Measurements from ENCODE around the gene LRRC28.
A peak's percentile ranks its signal among the peaks of the same experiment; 100 is the strongest.
"Not testable (repeated sequence)": the region's sequence is repeated elsewhere in the genome, so short reads cannot be mapped to it uniquely, and the experiment has no call there.

The LRRC28 gene

DNA sequence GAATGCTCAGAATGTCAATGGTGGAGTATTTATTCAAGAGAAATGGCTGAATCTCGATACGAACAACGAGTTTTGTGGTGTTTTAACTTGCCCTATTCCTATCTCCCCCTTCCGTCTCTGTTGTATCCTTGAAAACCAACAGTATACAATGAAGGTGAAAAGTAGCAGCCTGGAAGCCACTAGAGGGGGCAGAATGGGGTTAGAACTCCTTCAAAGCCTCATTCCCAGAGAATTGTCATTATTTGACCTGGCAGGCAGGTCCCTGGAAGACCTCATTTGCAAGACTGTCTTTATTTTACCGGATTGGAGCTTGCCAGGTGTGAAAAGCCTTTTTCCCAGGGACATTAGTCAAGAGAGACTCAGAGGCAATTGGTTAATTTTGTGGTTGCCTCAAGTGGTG, 139.4 kb downstream of the LRRC28 start:
- H3K27ac Mint-ChIP-seq, result no peak overlapping the region
- peaks cover 33% of the 10 kb centered on the region for H3K36me3 Mint-ChIP-seq (ENCODE audit: low read depth)
- H3K4me1 Mint-ChIP-seq, result peaks cover 8% of the 10 kb centered on the region
- H3K27me3 Mint-ChIP-seq (ENCODE audit: low read depth, poor library complexity), result peaks cover 4% of the 10 kb centered on the region
- no peak for TF ChIP-seq CTCF (IDR thresholded peaks at IDR 0.05)
- no peak for DNase-seq
- no peak overlapping the region for H3K4me3 Mint-ChIP-seq
- H3K9me3 Mint-ChIP-seq, result peaks cover 45% of the 10 kb centered on the region

- Mint-ChIP-seq H3K4me3 (no peak overlapping the region), H3K27ac (no peak overlapping the region), H3K27me3 (ENCODE audit: low read depth, poor library complexity) (peaks cover 4% of the 10 kb centered on the region)
Observed at GRCh38 chr15:99393641-99394040, 142.4 kb downstream of the LRRC28 start.

DNA sequence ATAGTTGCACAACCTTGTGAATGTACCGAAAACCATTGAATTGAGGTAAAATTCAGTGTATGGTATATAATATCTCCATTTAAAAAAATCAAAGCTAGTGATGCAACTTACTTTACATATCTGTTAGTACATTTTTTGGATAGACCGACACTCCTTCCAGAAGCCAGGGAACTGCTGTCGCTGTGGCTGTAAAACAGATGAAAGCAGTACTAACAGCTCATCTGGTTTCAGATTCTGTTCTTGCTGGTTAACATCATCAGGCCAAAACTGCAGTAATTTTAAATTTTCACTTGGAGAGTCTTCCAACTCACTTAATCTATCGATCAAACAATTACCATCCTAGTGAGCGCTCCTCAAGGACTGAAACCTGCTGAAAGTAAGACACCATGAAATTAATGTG, 145.1 kb downstream of the LRRC28 start:
- Mint-ChIP-seq H3K4me3 (no peak overlapping the region), H3K9me3 (peaks cover 33% of the 10 kb centered on the region), H3K27me3 (ENCODE audit: low read depth, poor library complexity) (peaks cover 4% of the 10 kb centered on the region), H3K4me1 (peaks cover 14% of the 10 kb centered on the region), H3K36me3 (ENCODE audit: low read depth) (peaks cover 10% of the 10 kb centered on the region), H3K27ac (no peak overlapping the region)
- DNase-seq, result no peak
- TF ChIP-seq CTCF (IDR thresholded peaks at IDR 0.05), result no peak

More at GRCh38 chr15:99393641-99394040, 142.4 kb downstream of the LRRC28 start:
- H3K4me1 Mint-ChIP-seq, result no peaks in the 10 kb centered on the region
- H3K9me3 Mint-ChIP-seq, result peaks cover 45% of the 10 kb centered on the region
- no peak for DNase-seq
- H3K36me3 Mint-ChIP-seq (ENCODE audit: low read depth), result peaks cover 10% of the 10 kb centered on the region
- no peak for TF ChIP-seq CTCF (IDR thresholded peaks at IDR 0.05)

DNA sequence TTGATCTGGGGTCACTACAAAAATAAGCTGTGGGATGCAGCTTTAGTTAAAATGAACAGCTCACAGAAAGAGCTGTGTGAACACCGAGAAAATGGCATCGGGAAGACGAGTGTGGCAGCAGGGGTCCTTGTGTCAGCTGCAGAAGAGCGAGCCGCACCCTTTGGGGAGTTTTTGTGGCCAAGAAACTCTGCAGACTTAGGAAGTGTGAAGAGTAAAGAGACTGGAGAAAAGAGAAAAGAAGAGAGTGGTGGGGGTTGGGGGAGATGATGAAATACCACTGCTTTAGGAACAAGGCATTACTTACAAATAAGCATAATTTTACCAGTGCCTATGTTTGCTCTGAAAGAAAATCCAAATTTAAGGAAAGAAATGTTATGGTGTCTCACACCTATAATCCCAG, 147.8 kb downstream of the LRRC28 start:
- TF ChIP-seq CTCF (IDR thresholded peaks at IDR 0.05), result no peak
- H3K27me3 Mint-ChIP-seq (ENCODE audit: low read depth, poor library complexity), result no peaks in the 10 kb centered on the region
- no peaks in the 10 kb centered on the region for H3K36me3 Mint-ChIP-seq (ENCODE audit: low read depth)
- H3K9me3 Mint-ChIP-seq, result peaks cover 7% of the 10 kb centered on the region
- no peak overlapping the region for H3K4me3 Mint-ChIP-seq
- H3K27ac Mint-ChIP-seq, result no peak overlapping the region
- peaks cover 39% of the 10 kb centered on the region for H3K4me1 Mint-ChIP-seq
- DNase-seq, result no peak

GRCh38 chr15:99399618-99400017, 148.3 kb downstream of the LRRC28 start:
- peak overlapping the region; percentile 79 for H3K27ac Mint-ChIP-seq
- peaks cover 43% of the 10 kb centered on the region for H3K4me1 Mint-ChIP-seq
- TF ChIP-seq CTCF (IDR thresholded peaks at IDR 0.05), result no peak
- no peak for DNase-seq
- no peaks in the 10 kb centered on the region for H3K27me3 Mint-ChIP-seq (ENCODE audit: low read depth, poor library complexity)
- no peaks in the 10 kb centered on the region for H3K36me3 Mint-ChIP-seq (ENCODE audit: low read depth)
- no peak overlapping the region for H3K4me3 Mint-ChIP-seq
- H3K9me3 Mint-ChIP-seq, result peaks cover 2% of the 10 kb centered on the region

- peaks cover 48% of the 10 kb centered on the region for H3K4me1 Mint-ChIP-seq
- H3K4me3 Mint-ChIP-seq; H3K36me3 Mint-ChIP-seq (ENCODE audit: low read depth); DNase-seq; H3K27me3 Mint-ChIP-seq (ENCODE audit: low read depth, poor library complexity); H3K9me3 Mint-ChIP-seq: not testable (repeated sequence)
- peak overlapping the region; percentile 61 for H3K27ac Mint-ChIP-seq
Observed at GRCh38 chr15:99401216-99401615, 149.9 kb downstream of the LRRC28 start.
